Effector CD4-positive, alpha-beta T cell (primary cell): ENCODE data around the gene MEF2C.

ENCODE experiments used
- DNase-seq: peaks from one replicate; pipeline ENCODE4 v3.0.0-alpha.2; 2020

MEF2C gene

DNA sequence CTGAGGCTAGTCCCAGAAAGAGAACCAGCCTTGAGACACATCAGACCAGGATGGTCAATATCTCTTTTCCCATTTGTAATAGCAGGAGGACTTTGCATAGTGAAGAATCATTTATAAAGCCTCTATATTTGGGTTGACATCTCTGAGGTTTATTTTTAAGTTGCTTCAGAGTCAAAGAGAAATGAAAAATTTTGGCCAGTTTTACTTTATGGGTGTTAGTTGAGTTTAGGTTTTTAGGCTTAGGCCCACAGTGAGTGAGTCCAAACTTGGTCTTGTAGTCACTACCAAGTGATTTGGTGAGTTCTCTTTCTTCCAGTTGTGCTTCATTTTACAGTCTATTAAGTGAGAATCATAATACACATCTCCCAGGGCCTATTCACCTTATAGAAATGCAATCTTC lies 5.3 kb upstream of the MEF2C start:
- DNase-seq = no peak

DNA sequence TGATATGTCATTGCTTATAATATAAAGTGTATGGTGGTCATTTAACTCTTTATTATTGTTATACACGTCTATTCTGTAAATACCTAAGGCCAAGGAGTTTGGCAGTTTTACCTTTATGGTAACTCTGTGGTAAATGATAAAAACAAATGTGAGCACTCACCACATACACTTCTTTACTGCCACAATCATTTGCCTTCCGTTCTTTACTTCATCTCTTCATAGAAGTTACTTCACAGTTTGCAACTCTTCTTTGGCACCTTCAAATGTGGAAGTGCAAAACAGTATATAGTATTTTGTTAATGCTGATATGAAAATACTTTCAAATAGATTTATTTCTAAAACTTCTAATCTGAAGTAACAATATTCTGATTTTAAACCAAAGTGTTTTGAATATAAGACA lies 4.4 kb upstream of the MEF2C start:
- DNase-seq = no peak

DNA sequence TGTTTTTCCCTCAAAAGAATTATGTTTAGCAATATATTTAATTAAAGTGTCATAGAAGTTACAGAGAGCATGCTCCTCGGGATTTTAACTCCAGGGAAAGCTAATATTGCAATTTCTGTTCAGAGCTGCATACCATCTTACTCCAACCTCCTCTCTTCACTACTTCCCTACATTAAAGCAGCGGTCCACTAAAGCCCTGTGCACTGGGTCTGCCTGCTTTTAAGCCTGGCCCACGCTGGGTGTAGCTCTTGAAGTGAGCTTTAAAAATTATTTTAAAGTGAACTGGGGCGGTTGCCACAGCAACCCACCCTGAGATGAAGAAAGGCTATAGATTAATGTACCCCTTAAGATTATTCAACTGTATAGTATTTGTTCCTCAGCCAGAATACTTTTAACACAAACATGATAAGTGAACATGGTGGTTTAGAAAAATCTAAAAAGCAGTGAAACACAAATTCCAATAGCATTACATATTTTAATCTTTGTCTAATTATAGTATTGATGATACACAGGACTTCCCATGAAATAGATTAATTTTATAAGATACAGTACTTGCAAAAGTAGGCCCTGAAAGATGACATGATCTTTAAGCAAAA lies 3.9 kb upstream of the MEF2C start:
- DNase-seq = no peak

GRCh38 chr5:88886252-88886651 lies 3.3 kb upstream of the MEF2C start:
- DNase-seq = no peak

DNA sequence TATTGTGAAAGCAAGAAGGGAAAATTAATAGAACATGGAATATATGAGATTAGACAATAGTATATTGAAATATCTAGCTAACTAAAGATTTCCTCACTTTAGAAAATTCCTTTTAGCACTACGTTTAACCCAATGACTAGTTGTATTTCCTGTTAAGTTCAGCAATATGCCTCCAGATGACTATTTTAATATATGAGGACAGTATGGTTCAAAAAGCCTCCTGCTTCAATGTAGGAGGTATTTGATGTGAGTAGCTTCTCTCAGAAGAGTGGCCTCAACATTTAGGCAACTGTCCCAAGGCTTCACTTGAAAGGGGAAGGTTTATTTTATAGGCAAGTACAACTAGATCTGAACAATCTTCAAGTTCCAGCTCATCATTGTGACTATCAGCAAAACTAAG lies 2.0 kb upstream of the MEF2C start:
- DNase-seq = no peak

DNA sequence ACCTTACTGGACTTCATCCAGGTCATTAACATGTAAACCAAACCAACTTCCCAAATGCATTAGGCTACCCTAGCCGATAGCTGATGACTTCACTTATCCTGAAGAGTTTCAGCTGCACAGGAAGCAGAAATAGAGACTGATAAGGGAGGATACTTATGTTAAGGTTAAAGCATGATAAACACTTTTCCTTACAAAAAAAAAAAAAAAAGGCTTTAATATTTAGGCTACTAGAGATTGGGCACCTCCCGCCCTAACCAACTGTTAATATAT lies 1.6 kb upstream of the MEF2C start:
- DNase-seq = no peak

GRCh38 chr5:88883836-88884607 lies 1.0 kb upstream of the MEF2C start:
- DNase-seq = no peak

DNA sequence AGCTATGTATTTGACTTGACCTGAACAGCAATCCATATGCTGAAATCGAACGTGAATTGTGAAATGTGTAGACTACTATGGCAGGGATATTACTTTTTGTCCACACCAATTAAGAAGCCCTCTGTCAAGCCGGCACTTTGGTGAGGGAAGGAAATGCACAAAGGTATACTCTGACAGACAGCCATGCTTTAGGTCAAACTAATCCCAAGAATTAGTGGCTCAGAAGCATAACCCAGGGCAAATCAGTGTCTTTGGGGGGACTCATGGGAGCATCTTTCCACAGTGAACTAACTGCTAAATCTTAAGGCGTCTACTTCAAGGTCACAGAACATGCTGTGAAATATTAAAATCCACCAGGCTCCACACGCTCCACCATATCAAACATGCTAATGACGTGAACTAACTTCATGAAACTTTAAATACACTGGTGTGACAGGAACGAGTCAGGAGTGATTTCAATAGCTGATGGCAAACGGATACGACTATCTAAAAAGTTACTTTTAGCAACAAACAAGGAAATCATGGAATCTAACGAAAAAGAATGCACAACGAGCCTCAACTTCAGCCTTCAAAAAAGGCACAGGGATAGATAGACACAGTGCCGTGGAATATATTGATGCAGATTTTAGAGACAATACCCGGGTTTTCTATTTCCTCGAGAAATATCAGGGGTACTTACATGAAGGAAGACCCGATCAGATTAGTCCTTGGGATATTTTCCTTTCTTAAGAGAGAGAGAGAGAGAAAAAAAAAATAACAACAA lies 527 bp downstream of the MEF2C start:
- DNase-seq = no peak

DNA sequence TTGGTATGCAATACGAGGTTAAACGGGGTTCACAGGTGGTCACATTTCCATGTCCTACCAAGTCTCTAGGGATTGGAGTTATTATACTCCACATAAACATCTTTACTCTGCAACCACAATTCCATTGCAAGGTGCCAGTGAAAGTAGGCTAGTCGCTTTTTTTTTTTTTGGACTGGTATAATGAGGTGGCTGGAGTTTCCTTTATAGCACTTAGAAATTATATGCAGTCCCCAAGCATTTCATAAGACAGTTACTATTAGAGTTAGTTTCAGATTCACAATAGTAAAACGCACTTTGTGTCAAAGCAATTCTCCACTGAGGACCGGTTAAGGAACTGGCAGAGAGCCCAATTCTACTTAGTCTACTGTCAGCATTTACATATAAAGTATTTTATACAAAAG lies 1.4 kb downstream of the MEF2C start:
- no peak for DNase-seq

GRCh38 chr5:88880201-88880600 lies 2.8 kb downstream of the MEF2C start:
- no peak for DNase-seq

DNA sequence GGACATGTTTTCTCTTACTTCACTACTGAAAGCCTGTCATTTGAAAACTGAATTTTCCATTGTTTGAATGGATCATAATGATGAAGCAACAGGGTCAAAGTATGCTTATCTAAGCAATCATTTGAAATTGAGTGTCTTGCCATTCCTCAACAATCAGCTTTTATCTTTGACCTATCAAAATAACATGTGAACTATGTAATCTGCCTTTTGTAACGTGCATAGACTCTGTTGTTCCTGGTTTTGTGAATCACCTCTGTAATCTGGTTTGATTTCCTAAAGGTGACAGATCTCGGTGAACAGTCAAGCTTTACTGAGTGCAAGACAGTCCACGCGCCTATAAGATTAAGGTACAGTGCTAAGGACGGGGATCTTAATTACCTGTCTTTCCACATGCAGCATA lies 3.3 kb downstream of the MEF2C start:
- no peak for DNase-seq

DNA sequence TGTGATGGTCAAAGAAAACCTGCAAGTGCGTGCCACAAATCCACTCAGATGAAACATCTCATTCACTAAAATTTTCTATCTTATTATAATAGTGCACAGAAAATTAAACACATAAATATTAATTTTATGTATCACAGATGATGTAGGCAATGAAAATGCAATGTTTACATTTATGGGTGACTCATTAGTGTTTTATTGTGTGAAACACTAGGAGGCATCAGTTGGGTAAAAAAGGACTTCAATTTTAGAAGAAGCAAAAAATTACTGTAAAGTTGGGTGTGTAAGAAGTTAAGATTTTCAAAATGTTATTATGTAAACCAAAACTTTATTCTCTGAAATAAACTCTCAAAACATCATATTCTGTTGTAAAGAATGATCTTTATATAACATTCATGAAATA lies 4.0 kb downstream of the MEF2C start:
- no peak for DNase-seq

- no peak for DNase-seq
Observed at GRCh38 chr5:88877826-88878225, 5.2 kb downstream of the MEF2C start.

- no peak for DNase-seq
Observed at GRCh38 chr5:88876714-88877113, 6.3 kb downstream of the MEF2C start.

- no peak for DNase-seq
Observed at GRCh38 chr5:88875341-88876234, 7.4 kb downstream of the MEF2C start.

DNA sequence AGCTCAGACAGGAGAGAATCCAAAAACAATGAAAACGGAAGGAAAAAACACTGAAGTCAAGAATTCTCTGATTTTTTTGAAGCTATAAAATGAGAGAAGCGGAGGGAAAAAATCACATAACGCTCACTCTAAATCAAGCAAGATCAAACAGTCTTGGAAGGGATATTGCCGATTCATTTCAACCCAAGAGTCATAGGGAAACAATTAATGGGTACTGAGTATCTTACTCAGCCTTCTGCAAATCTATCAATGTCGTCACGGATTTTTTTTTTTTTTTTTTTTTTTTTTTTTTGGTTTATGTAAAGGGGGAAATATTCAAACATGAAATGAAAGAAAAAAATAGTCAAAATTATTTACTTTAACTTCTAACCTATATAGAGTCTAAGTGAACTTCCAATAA lies 9.5 kb downstream of the MEF2C start:
- no peak for DNase-seq

DNA sequence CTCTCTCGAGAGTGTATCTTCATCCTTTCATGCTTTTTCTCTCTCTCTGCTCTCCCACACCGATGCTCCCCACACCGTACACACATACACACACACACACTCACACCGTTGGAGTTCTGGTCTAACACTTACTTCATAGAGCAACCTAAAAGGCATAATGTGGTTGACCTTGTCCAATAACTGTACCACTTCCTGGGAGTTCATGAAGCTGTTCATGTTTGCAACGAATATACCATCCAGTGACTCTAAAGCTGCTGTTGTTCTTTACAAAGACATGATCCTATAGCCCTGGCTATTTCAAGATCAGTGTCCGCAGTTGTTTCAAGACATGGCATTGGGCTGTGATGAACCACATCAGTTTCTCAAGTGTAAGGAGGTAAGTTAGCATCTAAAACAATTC lies 10.0 kb downstream of the MEF2C start:
- no peak for DNase-seq

DNA sequence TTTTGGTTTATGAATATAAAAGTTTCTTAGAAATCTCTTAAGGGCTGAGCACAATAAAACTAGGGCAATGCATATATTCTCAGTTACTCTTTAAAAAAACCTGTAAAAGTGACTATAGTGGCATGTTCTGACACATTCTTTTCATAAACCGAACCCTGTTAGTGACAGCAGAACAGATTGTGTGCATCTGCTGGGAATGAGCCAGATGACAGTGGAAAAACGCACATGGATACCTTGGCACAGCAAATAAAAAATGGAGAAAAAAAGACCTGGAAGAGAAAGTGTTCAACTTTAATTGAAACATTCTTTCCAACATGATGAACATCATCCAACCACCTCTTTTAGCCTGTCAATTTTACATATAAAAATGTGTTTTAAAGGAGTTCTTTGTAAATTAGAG lies 12.7 kb downstream of the MEF2C start:
- no peak for DNase-seq

GRCh38 chr5:88868468-88869068 lies 14.4 kb downstream of the MEF2C start:
- DNase-seq = no peak

DNA sequence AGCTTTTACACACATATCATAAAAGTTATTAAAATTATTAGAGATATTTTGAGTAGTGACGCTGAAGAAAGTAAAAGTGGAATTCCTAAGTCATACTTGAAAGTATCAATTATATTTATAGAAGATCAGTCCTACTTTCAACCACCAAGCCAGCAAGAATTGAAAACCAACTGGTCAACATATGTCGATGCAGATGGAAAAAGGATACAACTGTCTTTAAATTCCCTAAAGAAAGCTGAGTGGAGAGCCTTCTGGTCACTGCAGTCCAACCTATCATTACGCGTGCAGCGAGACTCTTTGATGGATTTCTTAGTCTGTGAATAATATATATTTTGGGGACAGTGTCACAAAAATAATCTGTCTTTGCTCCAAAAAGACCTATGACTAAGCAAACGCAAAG lies 15.3 kb downstream of the MEF2C start:
- no peak for DNase-seq

DNA sequence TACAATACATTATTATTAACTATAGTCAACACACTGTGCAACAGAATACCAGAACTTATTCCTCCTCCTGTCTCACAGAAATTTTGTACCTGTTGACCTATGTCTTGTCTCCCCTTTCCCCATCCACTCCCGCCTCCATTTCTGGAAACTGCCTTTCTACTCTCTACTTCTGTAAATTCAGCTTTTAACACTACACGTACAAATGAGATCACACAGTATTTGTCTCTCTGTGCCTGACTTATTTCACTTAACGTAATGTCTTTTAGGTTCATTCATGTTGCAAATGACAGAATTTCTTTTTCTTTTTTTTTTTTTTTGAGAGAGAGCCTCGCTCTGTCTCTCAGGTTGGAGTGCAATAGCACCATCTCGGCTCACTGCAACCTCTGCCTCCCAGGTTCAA lies 19.5 kb downstream of the MEF2C start:
- DNase-seq = no peak

DNA sequence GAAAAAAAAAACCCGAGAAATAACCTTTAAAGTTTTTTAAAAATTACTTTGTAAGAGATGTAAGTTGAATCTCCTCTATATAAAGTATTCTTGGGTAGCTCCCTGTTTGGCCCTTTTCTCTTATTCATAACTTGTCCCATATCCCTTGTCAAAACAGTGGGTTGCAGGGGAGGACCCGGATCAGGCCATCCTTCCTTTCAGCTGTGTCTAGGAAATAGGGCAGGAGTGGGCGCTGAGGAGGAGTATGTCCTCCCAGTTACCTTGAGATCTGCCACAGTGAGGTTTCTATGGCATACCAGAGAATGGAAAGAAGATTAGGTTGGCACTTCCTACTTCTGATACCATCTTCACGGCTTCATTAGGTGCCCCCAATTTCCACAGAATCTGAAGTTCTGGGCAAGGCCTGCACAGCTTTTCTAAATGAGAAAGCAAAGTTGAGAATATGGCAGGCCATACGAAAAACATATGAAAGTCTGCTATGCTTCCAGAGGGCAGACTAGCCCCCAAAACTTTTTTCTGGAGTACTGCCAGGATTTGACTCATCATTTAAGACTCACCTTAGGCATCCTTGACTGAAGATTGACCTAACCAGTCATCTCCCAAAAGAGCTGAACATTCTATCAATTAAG lies 20.3 kb downstream of the MEF2C start:
- DNase-seq = no peak

DNA sequence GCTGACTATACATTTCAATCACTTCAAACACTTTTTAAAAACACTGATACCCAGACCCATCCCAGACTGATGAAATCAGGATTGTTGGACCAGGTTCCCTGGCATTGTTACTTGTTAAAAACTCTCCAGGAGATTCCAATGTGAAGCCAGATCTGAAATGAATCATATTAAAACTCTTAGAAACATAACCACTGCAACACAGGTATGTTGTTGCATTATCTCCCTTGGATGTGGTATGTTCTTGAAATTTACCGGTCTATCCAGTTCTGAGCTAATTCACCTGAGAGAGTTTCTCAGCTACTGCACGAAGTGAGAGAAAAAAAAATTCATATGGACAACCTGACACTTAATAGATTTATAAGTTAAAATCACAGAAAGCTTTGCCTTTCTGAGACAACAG lies 21.8 kb downstream of the MEF2C start:
- no peak for DNase-seq
